WTC11 (cell line): Measurements from ENCODE around the gene ST6GALNAC3.

Experiments
- CTCF ChIP-seq: fragments of 200-600 bp; IDR thresholded peaks from 2 replicates; pipeline ENCODE4 v1.8.0; 2022; ENCODE audit warnings: antibody characterized with exemption
- E2F4 ChIP-seq: sonication (generic); formaldehyde crosslinking; IDR thresholded peaks from 2 replicates; pipeline ENCODE4 v1.8.1; 2022; ENCODE audit warnings: low read depth, mild to moderate bottlenecking, moderate library complexity, missing genetic modification reagents, borderline replicate concordance
- NR3C1 ChIP-seq: sonication (generic); formaldehyde crosslinking; conservative IDR thresholded peaks from 2 replicates; pipeline ENCODE4 v1.8.1; 2023; ENCODE audit warnings: low read depth, mild to moderate bottlenecking, missing genetic modification reagents
- SP1 ChIP-seq: sonication (generic); formaldehyde crosslinking; conservative IDR thresholded peaks from 2 replicates; pipeline ENCODE4 v1.8.1; 2022; ENCODE audit warnings: missing genetic modification reagents

DNA sequence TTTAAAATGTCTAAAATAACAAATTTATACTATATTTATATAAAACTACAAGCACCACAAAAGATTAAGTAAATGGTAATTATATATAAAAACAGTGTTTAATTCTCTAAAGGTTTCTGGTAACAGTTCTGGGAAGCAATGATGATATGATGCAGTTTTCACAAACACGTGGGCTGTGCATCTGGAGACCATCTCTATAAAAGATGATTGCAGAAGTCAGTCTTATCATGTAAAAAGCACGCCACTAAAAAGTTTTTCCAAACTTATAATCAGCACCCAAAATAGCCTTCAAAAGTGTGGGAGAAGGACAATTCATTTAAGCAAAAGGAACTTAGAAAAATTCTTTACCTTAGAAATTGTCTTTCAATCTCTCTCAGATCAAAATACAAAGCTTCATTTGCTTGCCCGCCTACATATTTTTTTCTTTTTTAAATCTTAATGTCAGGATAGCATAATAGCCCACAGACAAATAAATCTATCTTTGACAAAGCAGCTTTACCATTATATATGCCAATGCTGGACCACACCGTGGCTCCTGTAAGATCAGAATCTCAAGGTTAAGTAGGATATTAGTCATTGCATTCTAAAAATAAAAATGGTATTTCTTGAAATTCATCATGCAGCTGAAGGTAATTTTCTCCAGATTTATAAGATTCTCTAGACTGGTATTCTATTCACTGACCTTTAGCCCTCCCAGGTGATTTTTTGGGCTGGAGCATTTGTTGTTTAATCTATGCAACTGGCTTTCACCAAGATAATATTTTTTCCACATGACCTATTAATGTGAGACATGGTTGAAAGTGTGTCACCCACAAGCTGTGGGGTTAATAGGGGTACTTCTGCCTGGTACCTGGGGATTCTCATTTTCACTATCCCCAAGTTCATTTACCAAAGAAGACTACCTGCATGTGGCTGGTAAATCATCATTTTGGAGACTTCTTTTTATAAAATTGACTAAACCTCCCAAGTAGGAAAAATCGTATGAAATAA lies 603.2 kb downstream of the ST6GALNAC3 start:
- TF ChIP-seq E2F4 (CRISPR knock-in tag) (no peak), CTCF (no peak), NR3C1 (CRISPR knock-in tag) (no peak), SP1 (no peak)
